Activated CD4-positive, alpha-beta T cell treated with anti-CD3 and anti-CD28 coated beads, Interleukin-2, amount 10 ng/mL, durations not matched to agents 24 days and 14 days (primary cell): ENCODE measurements around the gene EXOC3L2. TPM values are rescaled to one million over a fixed set of nuclear protein-coding genes. Genes with fewer than 3 reads are reported as not detected.
A peak's percentile ranks its signal among the peaks of the same experiment; 100 is the strongest.

ENCODE experiments used
- DNase-seq: peaks from one replicate; pipeline ENCODE4 v3.0.0; 2022
- H3K27ac Mint-ChIP-seq: one replicate; pipeline ENCODE4 v1.8.0; 2022; ENCODE audit warnings: mild to moderate bottlenecking, mixed read lengths
- H3K27me3 Mint-ChIP-seq: one replicate; pipeline ENCODE4 v1.8.0; 2022; ENCODE audit warnings: mixed read lengths
- H3K36me3 Mint-ChIP-seq: one replicate; pipeline ENCODE4 v1.8.0; 2022; ENCODE audit warnings: low read depth, mild to moderate bottlenecking, mixed read lengths
- H3K4me1 Mint-ChIP-seq: one replicate; pipeline ENCODE4 v1.8.0; 2021; ENCODE audit warnings: mixed read lengths
- H3K4me3 Mint-ChIP-seq: one replicate; pipeline ENCODE4 v1.8.0; 2022; ENCODE audit warnings: mild to moderate bottlenecking, moderate library complexity, mixed read lengths
- H3K9me3 Mint-ChIP-seq: one replicate; pipeline ENCODE4 v1.8.0; 2021; ENCODE audit warnings: mixed read lengths
- intact Hi-C: fragments of 100-400 bp; cut with micrococcal nuclease; formaldehyde crosslinking; loops from one replicate; pipeline ENCODE4 v1.15.1; 2023
- total RNA-seq: library from RNA; stranded (reverse); gene quantifications from 2 replicates; pipeline ENCODE4 v1.2.3, GENCODE V29; 2022

The EXOC3L2 gene
- total RNA-seq, 1 donor from 2014 or later = not detected

- Mint-ChIP-seq H3K27me3 (no peaks in the 10 kb centered on the region), H3K4me3 (peak within 1 kb of the TSS; percentile 88), H3K36me3 (peaks cover 13% of the 10 kb centered on the region), H3K4me1 (peaks cover 20% of the 10 kb centered on the region), H3K9me3 (no peaks in the 10 kb centered on the region), H3K27ac (peak within 1 kb of the TSS; percentile 93)
- intact Hi-C loops = loop anchor here (1.0 to 2.0 kb wide), 6 partner anchors 71 to 407 kb away; partner anchors contain the start of genes GEMIN7, OPA3, POLR1G and RELB
- DNase-seq = no peak
Observed at GRCh38 chr19:45177817-45178261, 67.4 kb downstream of the EXOC3L2 start, which contains the start of gene TRAPPC6A. Gene TRAPPC6A, minus strand, starts transcription at chr19:45178237. Its CDS starts 19 bp downstream, at chr19:45178218.

GRCh38 chr19:45175515-45176345, 69.5 kb downstream of the EXOC3L2 start:
- Mint-ChIP-seq H3K27me3 (no peaks in the 10 kb centered on the region), H3K4me1 (peaks cover 26% of the 10 kb centered on the region), H3K36me3 (peaks cover 4% of the 10 kb centered on the region), H3K9me3 (no peaks in the 10 kb centered on the region), H3K27ac (peak overlapping the region; percentile 80), H3K4me3 (peak overlapping the region; percentile 42)
- intact Hi-C loops = no loop called here
- no peak for DNase-seq

- intact Hi-C loops = no loop called here
- H3K9me3 Mint-ChIP-seq = no peaks in the 10 kb centered on the region
- H3K27ac Mint-ChIP-seq = no peak overlapping the region
- no peak for DNase-seq
- H3K4me1 Mint-ChIP-seq = peaks cover 29% of the 10 kb centered on the region
- no peaks in the 10 kb centered on the region for H3K36me3 Mint-ChIP-seq
- no peak overlapping the region for H3K4me3 Mint-ChIP-seq
- H3K27me3 Mint-ChIP-seq = no peaks in the 10 kb centered on the region
Observed at GRCh38 chr19:45173816-45174215, 71.4 kb downstream of the EXOC3L2 start.

GRCh38 chr19:45172611-45173208, 72.5 kb downstream of the EXOC3L2 start:
- H3K27me3 Mint-ChIP-seq = no peaks in the 10 kb centered on the region
- H3K9me3 Mint-ChIP-seq = no peaks in the 10 kb centered on the region
- no peak for DNase-seq
- peaks cover 29% of the 10 kb centered on the region for H3K4me1 Mint-ChIP-seq
- intact Hi-C loops = no loop called here
- peak overlapping the region; percentile 47 for H3K4me3 Mint-ChIP-seq
- peak overlapping the region; percentile 74 for H3K27ac Mint-ChIP-seq
- no peaks in the 10 kb centered on the region for H3K36me3 Mint-ChIP-seq

GRCh38 chr19:45172173-45172572, 73.0 kb downstream of the EXOC3L2 start:
- Mint-ChIP-seq H3K9me3 (no peaks in the 10 kb centered on the region), H3K4me1 (peaks cover 28% of the 10 kb centered on the region), H3K36me3 (no peaks in the 10 kb centered on the region), H3K27me3 (no peaks in the 10 kb centered on the region), H3K4me3 (peak overlapping the region; percentile 43), H3K27ac (peak overlapping the region; percentile 74)
- DNase-seq = peak; percentile 77
- intact Hi-C loops = no loop called here

- H3K4me3 Mint-ChIP-seq = peak overlapping the region; percentile 82
- DNase-seq = peak; percentile 89
- H3K4me1 Mint-ChIP-seq = peaks cover 29% of the 10 kb centered on the region
- H3K9me3 Mint-ChIP-seq = no peaks in the 10 kb centered on the region
- H3K27ac Mint-ChIP-seq = peak overlapping the region; percentile 96
- H3K27me3 Mint-ChIP-seq = no peaks in the 10 kb centered on the region
- peaks cover 1% of the 10 kb centered on the region for H3K36me3 Mint-ChIP-seq
- intact Hi-C loops = no loop called here
Observed at GRCh38 chr19:45171211-45171623, 74.0 kb downstream of the EXOC3L2 start.

GRCh38 chr19:45170146-45171106, 74.8 kb downstream of the EXOC3L2 start:
- Mint-ChIP-seq H3K4me1 (peaks cover 29% of the 10 kb centered on the region), H3K36me3 (peaks cover 1% of the 10 kb centered on the region), H3K27ac (peak overlapping the region; percentile 96), H3K4me3 (peak overlapping the region; percentile 82), H3K9me3 (no peaks in the 10 kb centered on the region), H3K27me3 (no peaks in the 10 kb centered on the region)
- DNase-seq = no peak
- intact Hi-C loops = no loop called here

GRCh38 chr19:45169602-45170001, 75.6 kb downstream of the EXOC3L2 start:
- Mint-ChIP-seq H3K4me3 (no peak overlapping the region), H3K27me3 (no peaks in the 10 kb centered on the region), H3K9me3 (no peaks in the 10 kb centered on the region), H3K4me1 (peaks cover 30% of the 10 kb centered on the region), H3K36me3 (peaks cover 1% of the 10 kb centered on the region), H3K27ac (peak overlapping the region; percentile 69)
- DNase-seq = no peak
- intact Hi-C loops = no loop called here

- H3K27ac Mint-ChIP-seq = no peak overlapping the region
- H3K36me3 Mint-ChIP-seq = peaks cover 1% of the 10 kb centered on the region
- peaks cover 34% of the 10 kb centered on the region for H3K4me1 Mint-ChIP-seq
Observed at GRCh38 chr19:45168767-45169351, 76.3 kb downstream of the EXOC3L2 start.

GRCh38 chr19:45166723-45167252, 78.4 kb downstream of the EXOC3L2 start:
- Mint-ChIP-seq H3K4me1 (peaks cover 29% of the 10 kb centered on the region), H3K36me3 (peaks cover 1% of the 10 kb centered on the region), H3K27me3 (no peaks in the 10 kb centered on the region), H3K9me3 (no peaks in the 10 kb centered on the region), H3K4me3 (no peak overlapping the region), H3K27ac (no peak overlapping the region)
- no peak for DNase-seq
- intact Hi-C loops = no loop called here

More at GRCh38 chr19:45168767-45169351, 76.3 kb downstream of the EXOC3L2 start:
- DNase-seq = no peak
- Mint-ChIP-seq H3K27me3 (no peaks in the 10 kb centered on the region), H3K9me3 (no peaks in the 10 kb centered on the region), H3K4me3 (no peak overlapping the region)
- intact Hi-C loops = no loop called here

GRCh38 chr19:45164577-45165335, 80.5 kb downstream of the EXOC3L2 start:
- peak; percentile 89 for DNase-seq
- Mint-ChIP-seq H3K4me1 (peaks cover 16% of the 10 kb centered on the region), H3K36me3 (peaks cover 3% of the 10 kb centered on the region), H3K27ac (peak overlapping the region; percentile 20), H3K27me3 (peaks cover 4% of the 10 kb centered on the region), H3K9me3 (no peaks in the 10 kb centered on the region), H3K4me3 (no peak overlapping the region)
- intact Hi-C loops = loop anchor here (5.0 kb wide), 1 partner anchor 47 kb away; no protein-coding TSS in a partner anchor

GRCh38 chr19:45163751-45164460, 81.3 kb downstream of the EXOC3L2 start:
- peaks cover 3% of the 10 kb centered on the region for H3K36me3 Mint-ChIP-seq

More at GRCh38 chr19:45163751-45164460, 81.3 kb downstream of the EXOC3L2 start:
- Mint-ChIP-seq H3K27ac (peak overlapping the region; percentile 76), H3K4me3 (peak overlapping the region; percentile 57), H3K9me3 (no peaks in the 10 kb centered on the region), H3K27me3 (peaks cover 4% of the 10 kb centered on the region), H3K4me1 (peaks cover 16% of the 10 kb centered on the region)
- no peak for DNase-seq
- intact Hi-C loops = loop anchor here (5.0 kb wide), 1 partner anchor 47 kb away; no protein-coding TSS in a partner anchor
